ENCODE measurements around the gene CC2D2A. TPM values are rescaled to one million over a fixed set of nuclear protein-coding genes. Genes with fewer than 3 reads are reported as not detected.
"Not testable (repeated sequence)": the region's sequence is repeated elsewhere in the genome, so short reads cannot be mapped to it uniquely, and the experiment has no call there.

The CC2D2A gene
- total RNA-seq, 1 donor from 2014 or later = 26.2 TPM

- Mint-ChIP-seq H3K9me3 (peaks cover 16% of the 10 kb centered on the region), H3K27me3 (ENCODE audit: low read depth) (no peaks in the 10 kb centered on the region), H3K4me1 (no peaks in the 10 kb centered on the region), H3K36me3 (ENCODE audit: low read depth) (peaks cover 43% of the 10 kb centered on the region), H3K27ac (ENCODE audit: unreplicated experiment) (no peak overlapping the region), H3K4me3 (no peak overlapping the region)
- no peak for DNase-seq (ENCODE audit: low read depth, low spot score)
- TF ChIP-seq, protein P1, sequence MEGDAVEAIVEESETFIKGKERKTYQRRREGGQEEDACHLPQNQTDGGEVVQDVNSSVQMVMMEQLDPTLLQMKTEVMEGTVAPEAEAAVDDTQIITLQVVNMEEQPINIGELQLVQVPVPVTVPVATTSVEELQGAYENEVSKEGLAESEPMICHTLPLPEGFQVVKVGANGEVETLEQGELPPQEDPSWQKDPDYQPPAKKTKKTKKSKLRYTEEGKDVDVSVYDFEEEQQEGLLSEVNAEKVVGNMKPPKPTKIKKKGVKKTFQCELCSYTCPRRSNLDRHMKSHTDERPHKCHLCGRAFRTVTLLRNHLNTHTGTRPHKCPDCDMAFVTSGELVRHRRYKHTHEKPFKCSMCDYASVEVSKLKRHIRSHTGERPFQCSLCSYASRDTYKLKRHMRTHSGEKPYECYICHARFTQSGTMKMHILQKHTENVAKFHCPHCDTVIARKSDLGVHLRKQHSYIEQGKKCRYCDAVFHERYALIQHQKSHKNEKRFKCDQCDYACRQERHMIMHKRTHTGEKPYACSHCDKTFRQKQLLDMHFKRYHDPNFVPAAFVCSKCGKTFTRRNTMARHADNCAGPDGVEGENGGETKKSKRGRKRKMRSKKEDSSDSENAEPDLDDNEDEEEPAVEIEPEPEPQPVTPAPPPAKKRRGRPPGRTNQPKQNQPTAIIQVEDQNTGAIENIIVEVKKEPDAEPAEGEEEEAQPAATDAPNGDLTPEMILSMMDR (conservative IDR thresholded peaks at IDR 0.05) = no peak
These were observed 45.4 kb downstream of the CC2D2A start for GRCh38 chr4:15515106-15515505.

GRCh38 chr4:15516494-15516893 is 46.8 kb downstream of the CC2D2A start:
- Mint-ChIP-seq H3K27ac (ENCODE audit: unreplicated experiment) (no peak overlapping the region), H3K9me3 (peaks cover 16% of the 10 kb centered on the region), H3K27me3 (ENCODE audit: low read depth) (no peaks in the 10 kb centered on the region), H3K4me3 (no peak overlapping the region), H3K36me3 (ENCODE audit: low read depth) (peaks cover 44% of the 10 kb centered on the region), H3K4me1 (no peaks in the 10 kb centered on the region)
- DNase-seq (ENCODE audit: low read depth, low spot score) = no peak
- TF ChIP-seq, protein P1 (conservative IDR thresholded peaks at IDR 0.05) = no peak

GRCh38 chr4:15517681-15518080 is 48.0 kb downstream of the CC2D2A start:
- peaks cover 16% of the 10 kb centered on the region for H3K9me3 Mint-ChIP-seq

GRCh38 chr4:15521442-15522039 is 51.9 kb downstream of the CC2D2A start:
- no peak for DNase-seq (ENCODE audit: low read depth, low spot score)
- Mint-ChIP-seq H3K36me3 (ENCODE audit: low read depth) (peaks cover 39% of the 10 kb centered on the region), H3K27ac (ENCODE audit: unreplicated experiment) (no peak overlapping the region), H3K27me3 (ENCODE audit: low read depth) (no peaks in the 10 kb centered on the region), H3K4me3 (no peak overlapping the region), H3K9me3 (peaks cover 16% of the 10 kb centered on the region), H3K4me1 (no peaks in the 10 kb centered on the region)
- TF ChIP-seq, protein P1 (conservative IDR thresholded peaks at IDR 0.05) = no peak

More at GRCh38 chr4:15517681-15518080, 48.0 kb downstream of the CC2D2A start:
- peaks cover 37% of the 10 kb centered on the region for H3K36me3 Mint-ChIP-seq (ENCODE audit: low read depth)
- H3K4me1 Mint-ChIP-seq; H3K27ac Mint-ChIP-seq (ENCODE audit: unreplicated experiment); H3K4me3 Mint-ChIP-seq; DNase-seq (ENCODE audit: low read depth, low spot score); H3K27me3 Mint-ChIP-seq (ENCODE audit: low read depth): not testable (repeated sequence)

GRCh38 chr4:15525080-15525479 is 55.4 kb downstream of the CC2D2A start:
- DNase-seq (ENCODE audit: low read depth, low spot score) = no peak
- H3K27ac Mint-ChIP-seq (ENCODE audit: unreplicated experiment) = no peak overlapping the region
- no peak overlapping the region for H3K4me3 Mint-ChIP-seq
- TF ChIP-seq, protein P1 (conservative IDR thresholded peaks at IDR 0.05) = no peak
- H3K36me3 Mint-ChIP-seq (ENCODE audit: low read depth) = peaks cover 23% of the 10 kb centered on the region
- H3K9me3 Mint-ChIP-seq = no peaks in the 10 kb centered on the region
- no peaks in the 10 kb centered on the region for H3K4me1 Mint-ChIP-seq
- no peaks in the 10 kb centered on the region for H3K27me3 Mint-ChIP-seq (ENCODE audit: low read depth)

GRCh38 chr4:15526924-15527592 is 57.4 kb downstream of the CC2D2A start:
- TF ChIP-seq, protein P1 (conservative IDR thresholded peaks at IDR 0.05) = no peak
- no peaks in the 10 kb centered on the region for H3K27me3 Mint-ChIP-seq (ENCODE audit: low read depth)
- no peaks in the 10 kb centered on the region for H3K4me1 Mint-ChIP-seq
- DNase-seq (ENCODE audit: low read depth, low spot score) = no peak
- no peaks in the 10 kb centered on the region for H3K9me3 Mint-ChIP-seq
- no peak overlapping the region for H3K27ac Mint-ChIP-seq (ENCODE audit: unreplicated experiment)
- H3K36me3 Mint-ChIP-seq (ENCODE audit: low read depth) = peaks cover 24% of the 10 kb centered on the region
- H3K4me3 Mint-ChIP-seq = no peak overlapping the region

Measured in neural crest cell (in vitro differentiated cells).